B cell (primary cell): ENCODE results near the gene PICK1. TPM values are rescaled to one million over a fixed set of nuclear protein-coding genes. Genes with fewer than 3 reads are reported as not detected.

Experiments
- ATAC-seq: fragments of 200-7000 bp; cut with Tn5 transposase; one replicate; pipeline ENCODE4 v1.10.0; 2021; ENCODE audit warnings: low read depth, mild to moderate bottlenecking, moderate number of reproducible peaks, moderate library complexity
- CTCF ChIA-PET: fragments of 350-600 bp; sonication (Branson Sonifier 250); formaldehyde crosslinking; loops from one replicate; lab custom pipeline; 2021; ENCODE audit warnings: antibody characterized with exemption, inconsistent platforms; lab: Charles Lee
- POLR2A ChIA-PET: fragments of 350-600 bp; sonication (Branson Sonifier 250); formaldehyde crosslinking; loops from one replicate; lab custom pipeline; 2021; ENCODE audit warnings: antibody characterized with exemption; lab: Charles Lee
- DNase-seq: peaks from one replicate; pipeline ENCODE4 v3.0.0; 2013
- H2AFZ ChIP-seq: 2 replicates; pipeline ENCODE4 v1.6.1; 2012; ENCODE audit warnings: mild to moderate bottlenecking, low read depth, low read length; ENCODE audit not compliant: insufficient read depth, poor library complexity, severe bottlenecking
- H3K27ac ChIP-seq, 2 donors: 1 replicate in 1 of 2; 2 replicates in 1 of 2; pipeline ENCODE4 v1.5.1; 2012 to 2013; ENCODE audit warnings: low read length in 2 of 2, mild to moderate bottlenecking in 2 of 2, moderate library complexity in 1 of 2
- H3K27me3 ChIP-seq, 4 experiments: fragments of 200-600 bp in 1 of 4; sonication (generic) in 1 of 4; replicated peaks in 1 of 4; 1 replicate in 2 of 4; 2 replicates in 2 of 4; pipeline versions ENCODE4 v1.6.1 to v1.7.0; 2013 to 2016; ENCODE audit warnings: low read length in 3 of 4, mild to moderate bottlenecking in 2 of 4, mixed read lengths in 1 of 4, moderate library complexity in 1 of 4; ENCODE audit not compliant: insufficient read depth in 4 of 4, control insufficient read depth in 3 of 4; ENCODE audit errors: control extremely low read depth in 1 of 4
- H3K36me3 ChIP-seq, 2 experiments: replicated peaks in 1 of 2; 1 replicate in 1 of 2; 2 replicates in 1 of 2; pipeline versions ENCODE4 v1.6.1 to v1.7.1; 2013; ENCODE audit warnings: low read length in 1 of 2; ENCODE audit not compliant: insufficient read depth in 2 of 2, control insufficient read depth in 1 of 2; ENCODE audit errors: control extremely low read depth in 1 of 2, extremely low read depth in 1 of 2
- H3K4me1 ChIP-seq, 2 donors: fragments of 200-600 bp in 1 of 2; sonication (generic) in 1 of 2; 1 replicate in 1 of 2; 2 replicates in 1 of 2; pipeline versions ENCODE4 v1.5.1 to v1.6.1; 2013 to 2017; ENCODE audit warnings: low read length in 2 of 2; ENCODE audit not compliant: control insufficient read depth in 2 of 2, insufficient read depth in 2 of 2
- H3K4me2 ChIP-seq: replicated peaks from 2 replicates; pipeline ENCODE3; 2012; ENCODE audit warnings: mild to moderate bottlenecking, low read depth, low read length; ENCODE audit not compliant: poor library complexity, severe bottlenecking
- H3K4me3 ChIP-seq, 5 experiments: fragments of 200-600 bp in 1 of 5; sonication (generic) in 1 of 5; 1 replicate in 3 of 5; 2 replicates in 2 of 5; pipeline versions ENCODE4 v1.5.1 to v1.7.0; 2011 to 2016; ENCODE audit warnings: low read length in 4 of 5, mild to moderate bottlenecking in 4 of 5, low read depth in 2 of 5, control low read depth in 1 of 5, moderate library complexity in 1 of 5; ENCODE audit not compliant: insufficient read depth in 1 of 5; ENCODE audit errors: control extremely low read depth in 1 of 5, extremely low read depth in 1 of 5
- H3K79me2 ChIP-seq: fragments of 200-600 bp; sonication (generic); one replicate; pipeline ENCODE4 v1.6.0; 2016; ENCODE audit warnings: low read length; ENCODE audit not compliant: control insufficient read depth, insufficient read depth
- H3K9ac ChIP-seq: fragments of 200-600 bp; sonication (generic); 2 replicates; pipeline ENCODE4 v1.6.1; 2017; ENCODE audit warnings: mild to moderate bottlenecking, low read length, moderate library complexity
- H3K9me3 ChIP-seq, 3 donors: one replicate each; pipeline versions ENCODE4 v1.6.1 to v1.7.1; 2013; ENCODE audit warnings: low read length in 2 of 3; ENCODE audit not compliant: control insufficient read depth in 2 of 3, insufficient read depth in 1 of 3; ENCODE audit errors: control extremely low read depth in 1 of 3
- H4K20me1 ChIP-seq: 2 replicates; pipeline ENCODE4 v1.6.0; 2012; ENCODE audit warnings: mild to moderate bottlenecking, low read length; ENCODE audit not compliant: insufficient read depth, control insufficient read depth, poor library complexity, severe bottlenecking
- H3K27ac Mint-ChIP-seq: one replicate; pipeline ENCODE4 v1.8.0; 2021; ENCODE audit warnings: mixed read lengths
- H3K27me3 Mint-ChIP-seq: one replicate; pipeline ENCODE4 v1.8.0; 2021; ENCODE audit warnings: mixed read lengths
- H3K4me1 Mint-ChIP-seq: one replicate; pipeline ENCODE4 v1.8.0; 2021; ENCODE audit warnings: mixed read lengths
- H3K4me3 Mint-ChIP-seq: one replicate; pipeline ENCODE4 v1.8.0; 2021; ENCODE audit warnings: mixed read lengths
- H3K9me3 Mint-ChIP-seq: one replicate; pipeline ENCODE4 v1.8.0; 2022; ENCODE audit warnings: mixed read lengths; ENCODE audit not compliant: insufficient read depth
- EZH2 ChIP-seq: IDR thresholded peaks from 2 replicates; pipeline ENCODE4 v1.6.1; 2012; ENCODE audit warnings: borderline replicate concordance, low read depth, mild to moderate bottlenecking, moderate library complexity, low read length; ENCODE audit not compliant: insufficient read depth, poor library complexity, severe bottlenecking
- WGBS: methylation state at CpG from one replicate; pipeline ENCODE4 v1.1.5; 2013; ENCODE audit warnings: missing lambda C conversion rate; ENCODE audit not compliant: insufficient coverage; 5-methylcytosine and 5-hydroxymethylcytosine counted together
- intact Hi-C: fragments of 100-400 bp; cut with micrococcal nuclease; formaldehyde crosslinking; loops from one replicate; pipeline ENCODE4 v1.10.0; 2022
- polyA plus RNA-seq: library from polyadenylated mRNA; depleted of rRNA; stranded (reverse); fragments of >200 nt; gene quantifications from 2 replicates; pipeline ENCODE4 v1.2.3, GENCODE V29; 2012
- total RNA-seq, 2 donors: library from RNA; stranded (reverse); fragments of 120-200 nt in 1 of 2; gene quantifications; 1 replicate in 1 of 2; 2 replicates in 1 of 2; pipeline versions ENCODE4 v1.2.3 to v1.2.4, GENCODE V29; 2013 to 2022
- TF ChIP-seq, protein P1 (sequence below): fragments of 200-600 bp; IDR thresholded peaks from one replicate; pipeline ENCODE4 v1.8.0; 2022; ENCODE audit warnings: antibody characterized with exemption, mild to moderate bottlenecking

Gene PICK1
- total and polyA plus RNA-seq, 2 donors (not counting 1 experiment from before 2014, with no cell fraction given) = 34.2 to 37.4 TPM

- DNase-seq = no peak
- Histone ChIP-seq H3K79me2 (no peaks in the 10 kb centered on the region), H3K27ac (no peak overlapping the region), H3K4me2 (no peak overlapping the region), H2AFZ (no peak overlapping the region), H3K4me1 (no peaks in the 10 kb centered on the region), H3K9me3 (no peaks in the 10 kb centered on the region), H3K4me3 (no peak overlapping the region), H4K20me1 (no peaks in the 10 kb centered on the region), H3K36me3 (no peaks in the 10 kb centered on the region), H3K27me3 (no peaks in the 10 kb centered on the region), H3K9ac (no peak overlapping the region)
- ChIA-PET POLR2A (no interaction called here), CTCF (no interaction called here)
- no peak for TF ChIP-seq EZH2
- TF ChIP-seq, protein P1, sequence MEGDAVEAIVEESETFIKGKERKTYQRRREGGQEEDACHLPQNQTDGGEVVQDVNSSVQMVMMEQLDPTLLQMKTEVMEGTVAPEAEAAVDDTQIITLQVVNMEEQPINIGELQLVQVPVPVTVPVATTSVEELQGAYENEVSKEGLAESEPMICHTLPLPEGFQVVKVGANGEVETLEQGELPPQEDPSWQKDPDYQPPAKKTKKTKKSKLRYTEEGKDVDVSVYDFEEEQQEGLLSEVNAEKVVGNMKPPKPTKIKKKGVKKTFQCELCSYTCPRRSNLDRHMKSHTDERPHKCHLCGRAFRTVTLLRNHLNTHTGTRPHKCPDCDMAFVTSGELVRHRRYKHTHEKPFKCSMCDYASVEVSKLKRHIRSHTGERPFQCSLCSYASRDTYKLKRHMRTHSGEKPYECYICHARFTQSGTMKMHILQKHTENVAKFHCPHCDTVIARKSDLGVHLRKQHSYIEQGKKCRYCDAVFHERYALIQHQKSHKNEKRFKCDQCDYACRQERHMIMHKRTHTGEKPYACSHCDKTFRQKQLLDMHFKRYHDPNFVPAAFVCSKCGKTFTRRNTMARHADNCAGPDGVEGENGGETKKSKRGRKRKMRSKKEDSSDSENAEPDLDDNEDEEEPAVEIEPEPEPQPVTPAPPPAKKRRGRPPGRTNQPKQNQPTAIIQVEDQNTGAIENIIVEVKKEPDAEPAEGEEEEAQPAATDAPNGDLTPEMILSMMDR = no peak
- no peak for ATAC-seq
- no peak overlapping the region for H3K4me3 Mint-ChIP-seq
- H3K4me1 Mint-ChIP-seq = no peaks in the 10 kb centered on the region
- WGBS = 88% methylated on average over 10 of the region's 22 CpGs
- no peak overlapping the region for H3K27ac Mint-ChIP-seq
- H3K9me3 Mint-ChIP-seq = no peaks in the 10 kb centered on the region
- peaks cover 8% of the 10 kb centered on the region for H3K27me3 Mint-ChIP-seq
- intact Hi-C loops = no loop called here
These were observed 30.8 kb upstream of the PICK1 start for GRCh38 chr22:38026130-38027111.

DNA sequence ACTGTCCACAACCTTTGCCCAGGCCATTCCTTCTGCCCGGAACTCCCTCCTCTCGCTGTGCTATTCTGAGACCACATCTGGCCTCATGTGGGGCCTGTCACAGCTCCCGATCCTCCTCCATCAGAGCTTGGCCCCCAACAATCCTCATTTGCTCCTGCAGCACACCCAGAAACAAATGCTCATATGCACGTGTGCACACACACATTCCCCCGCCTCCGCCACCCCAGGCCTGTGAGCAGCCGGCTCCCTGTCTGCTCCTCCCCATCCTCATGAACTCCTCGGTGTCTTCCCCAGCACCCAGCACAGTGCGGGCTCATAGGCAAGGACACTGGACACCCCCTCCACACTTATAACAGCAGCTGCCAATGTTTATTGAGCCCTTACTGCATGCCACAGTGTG, 29.7 kb upstream of the PICK1 start:
- ATAC-seq (no peak), DNase-seq (no peak)
- Histone ChIP-seq H3K9ac (no peak overlapping the region), H3K4me2 (no peak overlapping the region), H3K27me3 (no peaks in the 10 kb centered on the region), H3K27ac (no peak overlapping the region), H3K4me1 (no peaks in the 10 kb centered on the region), H4K20me1 (no peaks in the 10 kb centered on the region), H3K4me3 (no peak overlapping the region), H3K9me3 (no peaks in the 10 kb centered on the region), H3K36me3 (no peaks in the 10 kb centered on the region), H2AFZ (no peak overlapping the region), H3K79me2 (no peaks in the 10 kb centered on the region)
- Mint-ChIP-seq H3K27ac (no peak overlapping the region), H3K27me3 (peaks cover 8% of the 10 kb centered on the region), H3K9me3 (no peaks in the 10 kb centered on the region), H3K4me3 (no peak overlapping the region), H3K4me1 (no peaks in the 10 kb centered on the region)
- TF ChIP-seq, protein P1 = no peak
- no peak for TF ChIP-seq EZH2
- intact Hi-C loops = no loop called here
- ChIA-PET POLR2A (no interaction called here), CTCF (interaction anchor here (0.7 kb wide), 1 partner anchor 25 kb away, joined by 3 read pairs; no protein-coding TSS in a partner anchor)
- 93% methylated on average over 7 of the region's 9 CpGs for WGBS
